Fibroblast of skin of left quadriceps (primary cell): ENCODE data around the gene TMEM128.
A peak's percentile ranks its signal among the peaks of the same experiment; 100 is the strongest.
"Not testable (repeated sequence)": the region's sequence is repeated elsewhere in the genome, so short reads cannot be mapped to it uniquely, and the experiment has no call there.

Experiments
- DNase-seq, 2 experiments: peaks; one replicate each; pipeline ENCODE4 v3.0.0-alpha.2; 2013; ENCODE audit warnings: low read depth in 2 of 2

TMEM128 gene, protein sequence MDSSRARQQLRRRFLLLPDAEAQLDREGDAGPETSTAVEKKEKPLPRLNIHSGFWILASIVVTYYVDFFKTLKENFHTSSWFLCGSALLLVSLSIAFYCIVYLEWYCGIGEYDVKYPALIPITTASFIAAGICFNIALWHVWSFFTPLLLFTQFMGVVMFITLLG

DNA sequence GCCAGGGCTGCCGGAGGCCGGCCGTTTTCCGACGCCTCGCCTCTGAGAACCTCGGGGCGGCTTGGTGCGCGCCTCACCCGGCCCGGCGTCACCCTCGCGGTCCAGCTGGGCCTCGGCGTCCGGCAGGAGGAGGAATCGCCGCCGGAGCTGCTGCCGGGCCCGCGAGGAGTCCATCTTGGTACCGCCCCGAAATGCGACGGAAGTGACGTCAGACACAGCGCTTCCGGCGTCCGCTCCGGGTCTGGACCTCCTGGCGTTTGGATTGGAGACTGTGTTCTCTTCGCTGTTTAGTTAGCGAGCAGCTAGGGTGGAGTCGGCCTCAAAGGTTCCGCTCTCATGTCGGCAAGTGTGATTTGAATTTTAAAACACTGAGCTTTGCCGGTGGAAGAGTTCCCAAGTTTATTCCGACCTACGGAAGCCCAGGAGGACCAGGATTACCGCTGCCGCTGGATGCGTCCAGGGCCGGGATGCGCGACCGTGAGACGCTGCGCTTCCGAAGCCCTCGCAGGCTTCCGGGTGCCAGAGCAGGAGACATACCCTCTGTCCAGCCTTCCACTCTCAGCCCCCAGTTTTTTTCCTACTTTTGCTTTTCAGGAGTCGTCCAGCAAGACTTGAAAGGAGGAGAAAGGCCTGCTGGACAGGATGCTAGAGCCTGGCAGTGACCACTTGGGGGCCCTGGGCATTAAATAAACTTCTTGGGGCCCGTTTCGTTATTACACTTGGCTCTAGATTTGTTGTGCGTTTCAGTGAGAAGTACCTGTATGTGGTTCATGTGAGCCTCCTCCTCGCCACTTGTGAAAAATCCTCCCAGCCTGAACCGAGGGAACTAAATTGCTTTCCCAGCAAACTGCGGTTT is at the start of gene TMEM128:
TMEM128 (minus strand) TSS at position 195 of the 856 bp plus-strand sequence; CDS start at position 174, 21 bp downstream.
- DNase-seq = peak; percentile 81

DNA sequence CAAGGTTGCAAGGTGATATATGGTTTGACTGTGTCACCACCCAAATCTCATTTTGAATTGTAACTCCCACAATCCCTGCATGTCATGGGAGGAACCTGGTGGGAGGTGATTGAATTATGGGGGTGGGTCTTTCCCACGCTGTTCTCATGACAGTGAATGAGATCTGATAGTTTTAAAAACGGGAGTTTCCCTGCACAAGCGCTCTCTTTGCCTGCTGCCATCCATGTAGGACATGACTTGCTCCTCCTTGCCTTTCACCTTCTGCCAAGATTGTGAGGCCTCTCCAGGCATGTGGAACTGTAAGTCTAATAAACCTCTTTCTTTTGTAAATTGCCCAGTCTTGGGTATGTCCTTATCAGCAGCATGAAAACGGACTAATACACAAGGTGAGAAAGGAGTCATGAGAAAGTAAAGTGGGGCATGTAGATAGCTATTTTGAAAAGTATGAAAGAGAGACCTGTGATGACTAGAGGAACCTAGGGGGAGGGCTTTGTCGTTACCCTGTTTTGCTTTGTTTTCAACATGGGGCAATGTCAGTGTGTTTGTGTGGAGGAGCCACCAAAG is 48.3 kb upstream of the TMEM128 start:
- DNase-seq = no peak

DNA sequence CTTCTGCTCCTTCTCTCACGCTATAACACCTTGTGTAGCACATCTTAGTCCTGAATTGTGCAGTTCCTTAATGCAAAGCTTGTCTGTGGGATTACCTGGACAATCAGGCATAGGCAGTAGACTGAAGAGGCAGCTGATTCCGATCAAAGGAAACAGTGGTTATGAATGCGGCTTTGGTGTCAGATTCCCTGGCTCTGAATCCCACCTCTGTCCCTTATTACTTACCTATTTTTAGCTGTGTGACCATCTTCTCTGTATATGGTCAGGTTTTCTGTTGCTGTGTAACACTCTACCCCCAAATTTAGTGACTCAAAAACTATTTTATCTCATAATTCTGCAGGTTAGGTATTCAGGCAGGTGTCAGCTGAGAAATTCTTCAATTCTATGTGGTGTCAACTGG is 45.3 kb upstream of the TMEM128 start:
- no peak for DNase-seq

DNA sequence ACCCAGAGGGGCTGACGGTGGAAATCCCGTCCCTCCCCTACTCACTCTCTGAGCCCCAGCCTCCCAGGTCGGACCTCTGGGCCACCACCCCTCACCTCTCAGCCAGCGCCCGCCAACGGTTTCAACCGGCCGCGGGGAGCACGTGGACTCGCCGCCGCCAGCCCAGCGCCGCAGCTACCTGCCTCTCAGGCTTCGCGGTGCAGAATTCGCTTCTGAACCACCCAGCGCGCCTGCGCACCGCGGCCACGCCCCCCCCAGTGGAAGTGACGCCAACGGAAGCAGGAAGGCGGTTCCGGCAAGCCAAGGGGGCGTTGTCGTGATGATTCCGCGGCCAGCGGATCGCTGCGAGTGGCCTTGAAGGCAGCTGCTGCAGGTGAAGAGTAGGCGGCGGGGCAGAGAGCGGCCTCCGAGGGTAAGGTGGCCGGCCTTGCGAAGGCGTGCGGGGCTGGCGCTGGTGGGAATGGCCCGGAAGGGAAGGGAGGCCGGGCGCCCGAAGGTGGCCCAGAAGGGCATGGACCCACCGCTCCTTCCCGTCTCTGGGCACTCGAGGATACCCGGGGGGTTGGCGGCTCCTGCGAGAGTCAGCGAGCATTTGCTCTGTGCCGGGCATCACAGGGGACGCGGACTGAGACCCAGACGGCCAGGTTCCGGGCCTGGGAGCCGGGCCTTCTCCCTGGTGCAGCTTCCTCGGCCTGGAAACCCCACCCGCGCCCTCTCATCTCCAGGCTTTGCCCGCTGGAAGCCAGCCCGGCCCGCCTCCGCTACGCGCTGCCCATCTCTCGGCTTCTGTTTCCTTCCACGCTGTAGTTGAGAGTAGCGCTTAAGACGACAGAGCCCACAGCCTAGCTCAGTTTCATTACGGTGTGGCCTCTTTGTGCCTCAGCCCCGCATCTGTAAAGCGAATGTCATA is 42.2 kb upstream of the TMEM128 start, which contains the start of the genes LYAR and ZBTB49:
LYAR (minus strand) TSS at position 214 of the 910 bp plus-strand sequence. CDS start 6,412 bp downstream, outside the sequence.
ZBTB49 (plus strand) TSS at position 311 of the 910 bp plus-strand sequence. CDS start 9,695 bp downstream, outside the sequence.
- peak; percentile 56 to 60 for DNase-seq

DNA sequence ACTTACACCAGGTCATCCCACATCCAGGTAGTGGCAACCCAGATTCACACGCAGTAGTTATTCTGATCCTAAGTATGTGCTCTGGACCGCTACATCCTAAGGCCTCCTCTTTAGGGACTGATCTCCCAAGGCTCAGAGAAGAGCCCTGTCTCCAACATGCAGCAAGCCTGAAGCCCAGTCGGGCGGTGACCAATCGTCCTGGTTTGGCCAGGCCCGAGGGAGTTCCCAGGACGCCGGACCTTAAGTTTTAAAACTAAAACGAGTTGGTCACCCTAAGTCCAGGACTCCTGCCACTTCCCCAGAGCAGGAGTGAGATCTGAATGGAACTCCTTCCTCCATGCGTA is 41.5 kb upstream of the TMEM128 start:
- DNase-seq = no peak

DNA sequence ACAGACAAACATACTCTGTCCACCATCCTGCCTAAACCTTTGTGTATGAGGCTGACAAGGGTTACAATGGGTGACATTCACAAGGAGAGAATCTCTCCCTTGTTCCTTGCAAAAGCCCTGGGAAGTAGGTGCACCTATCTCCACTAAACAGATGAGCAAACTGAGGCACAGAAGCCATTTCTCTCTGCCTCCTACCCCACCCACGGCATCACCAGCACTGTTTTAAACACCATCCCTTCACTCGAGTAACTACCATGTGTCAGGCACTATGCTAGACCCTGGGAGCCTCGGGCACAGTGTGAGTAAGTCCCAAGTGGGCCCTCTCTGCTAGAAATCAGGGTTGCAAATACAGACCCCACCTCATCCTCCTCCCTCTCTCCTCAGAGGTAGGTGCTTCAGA is 41.0 kb upstream of the TMEM128 start:
- no peak for DNase-seq

DNA sequence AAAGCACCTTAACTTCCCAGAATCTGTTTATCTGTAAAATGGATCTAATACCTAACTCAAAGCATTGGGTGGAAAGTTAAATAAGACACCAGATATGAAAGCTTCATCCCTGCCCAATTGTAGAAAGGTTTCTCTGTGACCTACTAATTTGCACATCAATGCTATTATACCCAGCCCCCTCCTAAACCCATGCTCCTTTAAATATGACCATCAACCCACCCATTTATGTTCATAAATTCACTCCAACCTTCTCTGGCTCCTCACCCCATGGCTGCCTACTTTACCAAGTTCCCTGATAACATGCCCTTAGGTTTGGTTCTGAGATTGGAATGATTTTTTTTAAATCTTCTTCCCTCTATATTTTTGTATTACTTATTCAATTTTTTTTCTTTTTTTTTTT is 40.1 kb upstream of the TMEM128 start:
- no peak for DNase-seq

DNA sequence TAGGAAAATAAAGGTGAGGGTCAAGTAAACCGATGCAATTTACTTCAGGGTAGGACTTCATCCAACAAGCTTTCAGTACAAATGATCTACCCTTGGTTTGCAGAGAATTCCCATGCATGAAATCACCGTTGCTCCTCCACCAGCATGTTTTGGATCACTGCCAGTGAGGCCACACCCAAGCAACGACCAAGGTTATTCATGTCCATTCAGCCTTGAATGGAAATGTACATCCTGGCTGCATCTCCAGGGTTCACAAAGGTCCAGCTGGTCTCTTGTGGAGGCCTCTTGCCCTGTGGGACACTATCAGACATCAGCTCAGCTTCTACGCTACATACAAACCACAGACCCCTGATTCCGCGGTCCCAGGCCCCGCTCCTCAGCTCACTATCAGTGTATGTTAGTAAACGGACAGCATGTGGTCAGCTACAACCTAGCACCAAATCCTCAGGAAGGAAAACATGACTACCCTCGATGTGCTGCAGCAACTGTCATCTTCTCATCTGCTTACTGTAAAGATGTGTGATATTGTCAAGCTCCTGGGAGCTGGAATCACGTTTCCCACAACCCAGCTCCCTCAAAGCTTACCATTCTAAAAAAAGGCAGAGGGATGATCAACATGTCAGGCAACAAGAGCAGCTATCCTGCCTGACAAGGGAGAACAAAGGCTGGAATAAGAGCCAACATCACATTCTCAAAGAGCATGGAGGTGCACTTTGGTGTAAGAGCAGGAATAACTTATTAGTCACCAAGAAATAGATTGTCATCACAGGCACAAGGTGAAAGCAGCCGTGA is 37.0 kb upstream of the TMEM128 start:
- no peak for DNase-seq

DNA sequence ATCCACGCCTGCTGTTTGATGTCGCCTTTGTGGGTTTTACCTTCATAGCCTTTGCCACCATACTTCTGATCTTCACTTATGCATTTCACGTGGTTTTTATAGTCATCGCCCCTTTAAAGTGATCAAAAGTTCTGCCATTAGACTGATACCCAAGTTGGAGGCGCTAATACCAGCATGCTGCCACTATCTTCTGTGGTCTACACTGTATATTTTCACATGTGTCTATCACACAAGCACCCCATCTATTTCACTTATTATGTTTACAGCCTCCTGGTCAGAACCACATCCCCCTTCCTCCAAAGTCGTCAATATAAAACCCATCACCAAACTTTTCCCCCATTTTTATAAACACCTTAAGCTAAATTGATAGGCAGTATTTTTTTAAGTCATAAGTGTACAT is 33.8 kb upstream of the TMEM128 start:
- DNase-seq = no peak

DNA sequence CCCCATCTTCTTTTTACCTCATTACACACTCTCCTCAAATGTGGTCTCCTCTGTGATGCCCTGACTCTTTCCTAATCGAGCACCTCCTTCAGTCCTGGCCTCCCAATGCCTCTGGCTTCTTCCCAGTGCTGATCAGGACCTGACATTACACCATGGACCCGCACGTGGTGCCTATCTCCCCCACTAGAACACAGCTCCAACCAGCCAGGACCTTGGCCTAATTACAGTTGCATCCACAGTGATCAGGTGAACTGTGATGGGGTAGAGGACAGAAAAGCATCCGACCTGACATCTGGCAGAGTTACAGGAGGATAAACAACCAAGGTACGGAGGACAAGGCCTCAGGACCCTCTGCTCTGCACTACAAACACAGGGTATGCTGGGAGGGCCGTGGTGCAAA is 29.5 kb upstream of the TMEM128 start:
- DNase-seq = no peak

DNA sequence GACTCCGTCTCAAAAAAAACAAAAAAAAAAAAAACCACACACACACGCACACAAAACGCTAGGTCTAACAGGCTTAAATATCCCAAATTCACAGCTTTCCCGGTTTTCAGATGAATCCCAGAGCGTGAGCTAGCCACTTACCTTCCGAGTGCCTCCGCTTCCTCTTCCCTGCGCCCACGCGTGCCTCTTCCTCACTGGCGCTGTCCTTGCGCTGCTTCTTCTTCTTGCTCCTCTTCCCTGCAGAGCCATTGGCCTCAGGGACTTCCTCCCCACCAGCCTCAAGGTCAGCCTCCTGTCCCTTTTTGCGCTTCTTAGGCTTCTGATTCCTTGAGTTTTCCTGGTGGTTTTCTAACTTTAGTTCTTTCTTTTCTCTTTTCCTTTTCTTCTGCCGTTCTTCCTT is 26.2 kb upstream of the TMEM128 start:
- no peak for DNase-seq

DNA sequence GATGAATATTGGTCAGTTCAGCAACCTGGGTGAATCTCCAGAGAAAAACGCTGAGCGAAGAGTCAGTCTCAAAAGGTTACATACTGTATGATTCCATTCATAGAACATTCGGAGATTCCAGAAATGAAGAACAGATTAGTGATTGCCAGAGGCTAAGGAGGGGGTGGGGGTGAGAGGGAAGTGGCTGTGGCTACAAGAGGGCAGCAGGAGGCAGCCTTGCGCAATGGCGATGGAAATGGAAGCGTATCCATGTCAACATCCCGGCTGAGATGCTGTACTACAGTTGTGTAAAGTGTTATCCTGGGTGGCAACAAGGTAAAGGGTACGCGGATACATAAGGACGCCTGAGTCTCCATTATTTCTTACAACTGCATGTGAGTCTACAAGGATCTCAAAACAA is 23.9 kb upstream of the TMEM128 start:
- DNase-seq = no peak

DNA sequence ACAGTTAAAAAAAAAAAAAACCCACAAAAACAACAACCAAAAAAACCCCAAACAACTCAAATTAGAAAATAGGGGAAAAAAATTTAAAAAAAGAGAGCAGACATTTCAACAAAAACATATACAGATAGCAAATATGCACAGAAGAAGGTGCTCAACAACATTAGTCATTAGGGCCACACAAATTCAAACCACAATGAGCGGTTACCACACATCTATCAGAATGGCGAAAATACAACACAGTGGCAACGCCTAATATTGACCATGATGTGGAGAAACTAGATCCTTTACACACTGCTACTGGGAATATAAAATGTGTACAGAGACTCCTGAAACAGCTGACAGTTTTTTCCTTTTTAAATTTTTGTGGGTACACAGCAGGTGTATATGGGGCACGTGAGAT is 22.5 kb upstream of the TMEM128 start:
- DNase-seq = no peak

DNA sequence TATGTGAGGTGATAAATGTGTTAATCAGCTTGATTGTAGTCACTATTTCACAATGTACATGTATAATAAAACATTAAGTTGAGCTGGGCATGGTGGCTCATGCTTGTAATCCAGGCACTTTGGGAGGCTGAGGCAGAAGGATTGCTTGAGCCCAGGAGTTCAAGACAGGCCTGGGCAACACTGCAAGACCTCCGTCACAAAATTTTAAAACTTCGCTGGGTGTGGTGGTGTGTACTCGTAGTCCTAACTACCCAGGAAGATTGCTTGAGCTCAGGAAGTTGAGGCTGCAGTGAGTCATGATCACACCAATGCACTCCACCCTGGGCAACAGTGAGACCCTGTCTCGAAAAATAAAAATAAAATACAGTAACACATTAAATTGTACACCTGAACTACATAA is 21.8 kb upstream of the TMEM128 start:
- no peak for DNase-seq

DNA sequence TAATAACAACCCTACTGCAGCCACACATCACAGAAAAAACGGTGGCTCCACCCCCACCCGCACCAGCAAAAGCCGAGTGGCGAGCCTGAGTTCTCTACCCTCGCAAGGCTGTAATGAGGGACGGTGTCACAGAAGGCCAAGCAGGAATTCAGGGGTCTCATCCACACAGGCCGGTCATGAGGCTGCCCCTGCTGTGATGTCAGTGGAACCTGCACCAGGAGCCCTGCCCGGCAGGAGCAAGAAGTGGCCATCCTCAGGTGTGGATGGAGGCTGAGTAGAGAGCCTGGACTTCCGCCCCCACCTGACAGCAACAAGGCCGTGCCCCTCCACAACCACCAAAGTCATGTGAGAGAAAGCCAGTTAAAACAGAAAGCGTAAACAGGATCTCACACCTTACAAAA is 21.3 kb upstream of the TMEM128 start:
- no peak for DNase-seq

DNA sequence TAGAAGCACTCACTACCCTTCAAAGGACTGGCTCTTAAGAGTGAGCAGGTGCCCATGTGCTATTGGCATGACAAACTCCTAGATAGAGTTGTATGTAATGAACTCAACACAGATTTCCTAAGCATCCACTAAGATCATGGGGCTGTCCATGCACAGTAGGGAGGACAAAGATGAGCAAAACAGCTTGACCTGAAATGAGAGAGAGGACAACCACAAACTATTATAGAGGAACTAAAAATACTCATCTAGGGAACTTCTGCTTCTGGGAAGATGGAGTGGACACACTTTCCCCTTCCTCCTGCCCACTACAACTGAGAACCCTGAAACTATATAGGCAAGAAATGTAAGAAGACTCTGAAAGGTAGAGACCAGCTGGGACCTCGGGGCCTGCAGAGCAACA is 20.8 kb upstream of the TMEM128 start:
- no peak for DNase-seq

DNA sequence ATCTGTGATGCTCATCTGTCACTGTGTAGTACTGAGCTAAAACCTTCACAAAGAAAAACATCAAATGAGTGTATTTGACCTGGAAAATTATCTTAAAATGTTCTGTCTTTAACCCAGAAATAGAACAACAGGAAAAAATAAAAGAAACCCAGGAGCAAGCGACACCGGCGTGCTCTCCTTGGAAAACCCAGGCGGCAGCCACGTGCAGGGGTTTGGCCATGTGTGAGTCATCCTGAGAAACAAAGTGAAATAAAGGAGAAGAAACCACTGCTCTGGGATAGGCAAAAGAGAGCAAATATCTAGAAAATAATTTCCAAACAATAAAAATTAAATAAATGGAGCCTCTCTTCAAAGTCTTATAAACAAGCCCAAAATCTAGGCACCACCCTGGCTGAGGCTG is 20.0 kb upstream of the TMEM128 start:
- DNase-seq = no peak

DNA sequence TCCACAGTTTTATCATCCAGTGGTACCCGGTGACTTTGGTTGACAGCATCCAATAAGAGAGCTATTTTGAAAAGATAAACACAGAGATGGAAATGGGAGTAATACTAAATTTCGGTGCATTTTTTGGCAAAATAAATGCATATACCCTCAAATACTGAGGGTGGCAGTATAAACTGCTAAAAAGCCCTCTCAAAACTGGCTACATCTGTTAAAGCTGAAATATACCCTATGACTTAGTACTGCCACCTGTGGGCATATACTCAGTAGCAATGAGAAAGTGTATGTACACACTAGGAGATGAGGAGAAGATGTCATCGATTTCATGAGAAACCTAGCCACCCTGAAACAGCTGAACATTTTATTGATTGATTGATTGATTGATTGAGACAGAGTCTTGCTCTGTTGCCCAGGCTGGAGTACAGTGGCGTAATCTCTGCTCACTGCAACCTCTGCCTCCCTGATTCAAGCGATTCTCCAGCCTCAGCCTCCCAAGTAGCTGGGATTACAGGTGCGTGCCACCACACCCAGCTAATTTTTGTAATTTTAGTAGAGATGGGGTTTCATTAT is 12.2 kb upstream of the TMEM128 start:
- DNase-seq = peak; percentile 19 to 21

DNA sequence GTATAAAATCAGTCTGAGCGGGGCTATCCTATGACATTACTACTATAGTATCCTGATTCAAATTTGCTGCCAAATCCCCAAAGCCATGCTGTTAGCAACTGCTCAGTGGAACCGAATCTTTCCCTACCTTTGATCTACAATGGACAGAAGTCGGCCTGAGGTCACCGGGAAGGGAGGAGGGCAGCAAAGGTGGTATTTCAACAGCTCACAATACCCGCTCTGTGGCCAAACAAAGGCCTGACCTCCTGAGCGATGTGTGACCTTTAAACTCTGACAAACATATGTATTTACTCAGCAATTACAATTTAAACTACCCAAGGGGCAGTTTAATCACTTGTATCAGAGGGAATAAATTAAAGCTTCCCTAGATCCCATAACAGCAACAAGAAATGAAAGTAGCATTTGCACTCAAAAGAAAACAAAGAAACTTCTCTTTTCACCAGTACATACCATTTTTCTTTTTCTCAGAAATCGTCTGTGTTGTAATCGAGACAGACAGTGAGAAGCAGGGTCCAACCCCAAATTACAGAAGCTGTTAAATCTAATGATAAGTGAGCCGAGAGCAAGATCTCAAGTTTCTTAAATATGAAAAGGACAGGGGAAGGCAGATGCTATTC is 11.6 kb upstream of the TMEM128 start:
- DNase-seq = no peak

DNA sequence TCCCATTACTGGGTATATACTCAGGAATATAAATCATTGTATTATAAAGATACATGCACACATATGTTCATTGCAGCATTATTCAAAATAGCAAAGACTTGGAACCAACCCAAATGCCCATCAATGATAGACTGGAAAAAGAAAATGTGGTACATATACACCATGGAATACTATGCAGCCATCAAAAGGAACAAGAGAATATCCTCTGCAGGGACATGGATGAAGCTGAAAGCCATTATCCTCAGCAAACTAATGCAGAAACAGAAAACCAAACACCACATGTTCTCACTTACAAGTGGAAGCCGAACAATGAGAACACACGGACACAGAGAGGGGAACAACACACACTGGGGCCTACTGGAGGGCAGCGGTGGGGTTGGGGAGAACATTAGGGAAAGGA is 9.7 kb upstream of the TMEM128 start:
- not testable (repeated sequence) for DNase-seq
